ENCODE data around the gene NLGN1. TPM values are rescaled to one million over a fixed set of nuclear protein-coding genes. Genes with fewer than 3 reads are reported as not detected.
A peak's percentile ranks its signal among the peaks of the same experiment; 100 is the strongest.

NLGN1 gene
- total RNA-seq, 1 experiment from 2014 or later, result not detected

DNA sequence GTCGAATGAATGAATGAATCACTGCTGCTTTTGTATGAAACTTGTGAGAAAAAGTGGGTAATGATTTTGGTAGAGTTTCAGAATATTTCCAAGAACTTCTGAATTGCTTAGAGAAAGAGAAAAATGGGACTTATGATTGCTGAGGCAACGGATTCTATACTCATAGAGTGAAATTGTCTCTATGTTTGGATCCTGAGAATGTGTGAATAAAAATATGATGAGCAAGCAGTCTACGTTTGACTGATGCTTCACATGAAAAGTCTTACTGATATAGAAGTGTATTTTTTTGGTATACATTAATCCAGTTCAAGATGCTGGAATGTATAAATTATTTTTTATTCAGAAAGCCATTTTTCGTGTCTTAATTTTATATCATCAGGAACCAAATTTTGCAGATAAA, 441.1 kb downstream of the NLGN1 start:
- no peak for DNase-seq (ENCODE audit: low read depth)

- no peak for DNase-seq (ENCODE audit: low read depth)
These were observed 442.3 kb downstream of the NLGN1 start for GRCh38 chr3:173839859-173840258.

DNA sequence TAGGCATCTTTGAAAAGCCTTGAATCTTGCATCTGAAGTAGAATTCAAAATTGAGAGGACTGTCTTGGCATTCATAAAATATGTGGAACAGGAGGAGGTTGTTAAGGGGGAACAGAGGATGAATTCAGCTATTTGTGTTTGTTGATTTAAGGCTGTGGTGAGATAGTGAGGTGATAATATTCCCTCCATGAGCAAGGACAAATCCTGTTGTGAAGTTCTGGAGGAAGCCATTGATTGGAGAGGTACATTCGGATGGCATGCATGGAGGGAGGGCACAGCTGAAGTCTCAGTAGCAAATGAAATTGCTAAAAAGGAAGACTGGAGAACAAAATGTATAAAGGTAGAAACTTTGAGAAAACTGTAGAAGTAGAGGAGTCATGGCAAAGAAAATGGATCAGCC, 443.8 kb downstream of the NLGN1 start:
- DNase-seq (ENCODE audit: low read depth), result no peak

- DNase-seq (ENCODE audit: low read depth), result no peak
These were observed 445.5 kb downstream of the NLGN1 start for GRCh38 chr3:173843060-173843459.

DNA sequence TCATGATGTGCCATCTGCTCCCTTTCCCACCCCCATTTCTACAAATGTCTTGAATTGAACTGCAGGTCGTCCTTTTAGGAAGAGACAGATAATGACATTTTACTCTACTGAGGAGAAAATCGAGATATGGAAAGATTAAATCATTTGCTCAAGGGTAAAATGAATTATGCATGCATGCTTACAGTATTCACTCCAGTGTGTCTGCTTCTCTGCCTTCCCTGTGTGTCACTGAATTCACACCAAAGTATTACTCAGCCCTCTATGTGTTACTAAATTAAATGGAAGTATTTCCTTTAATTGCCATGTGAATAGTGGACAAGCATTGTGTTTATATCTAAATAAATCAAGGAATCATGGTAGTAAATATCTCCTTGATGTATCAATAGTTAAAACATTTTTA, 449.0 kb downstream of the NLGN1 start:
- no peak for DNase-seq (ENCODE audit: low read depth)

DNA sequence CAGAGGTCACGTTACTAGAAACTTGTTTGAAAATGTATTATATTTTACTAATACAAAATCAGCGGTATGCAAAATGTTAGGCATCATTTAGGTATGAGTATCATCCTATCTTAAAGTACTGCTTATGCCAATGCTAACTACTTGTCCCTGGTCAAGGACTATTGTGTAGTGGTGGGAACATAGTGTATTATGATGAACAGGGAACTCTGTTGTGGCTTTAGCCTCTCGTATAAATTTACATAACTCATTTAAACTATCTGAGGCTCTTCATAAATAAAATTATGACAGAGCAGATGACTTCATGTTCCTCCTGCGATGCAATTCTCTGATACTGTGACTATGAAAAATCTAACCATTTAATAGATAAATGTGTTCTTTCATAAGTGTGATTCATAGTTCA, 451.9 kb downstream of the NLGN1 start:
- DNase-seq (ENCODE audit: low read depth), result no peak

- no peak for DNase-seq (ENCODE audit: low read depth)
These were observed 459.6 kb downstream of the NLGN1 start for GRCh38 chr3:173857154-173857553.

- DNase-seq (ENCODE audit: low read depth), result no peak
These were observed 465.2 kb downstream of the NLGN1 start for GRCh38 chr3:173862701-173863100.

GRCh38 chr3:173863551-173863950, 466.0 kb downstream of the NLGN1 start:
- DNase-seq (ENCODE audit: low read depth), result no peak

DNA sequence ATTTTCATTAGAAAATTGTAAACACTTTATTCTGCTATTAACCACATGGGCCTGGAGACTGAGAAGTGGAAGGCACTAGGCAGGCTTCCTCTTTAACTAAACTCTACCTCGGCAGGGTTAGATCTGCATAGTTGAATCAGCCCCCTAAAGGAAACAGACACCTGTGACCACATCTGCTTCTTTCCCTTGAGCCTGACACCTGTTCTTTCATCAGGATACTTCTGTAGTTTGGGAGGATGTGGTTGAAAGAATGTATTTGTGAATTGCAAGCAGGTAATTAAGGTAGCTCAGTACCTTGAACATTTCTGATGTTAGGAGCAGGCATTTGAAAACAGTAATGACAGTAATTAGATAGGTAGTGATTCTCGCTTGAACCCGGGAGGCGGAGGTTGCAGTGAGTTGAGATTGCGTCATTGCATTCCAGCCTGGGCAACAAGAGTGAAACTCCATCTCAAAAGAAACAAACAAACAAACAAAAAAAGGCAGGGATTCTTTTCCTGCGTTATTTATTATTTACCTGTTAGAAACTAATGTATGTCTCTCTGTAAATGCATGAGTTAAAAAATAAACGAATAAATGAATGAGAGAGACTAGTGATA, 468.5 kb downstream of the NLGN1 start:
- DNase-seq (ENCODE audit: low read depth), result no peak

DNA sequence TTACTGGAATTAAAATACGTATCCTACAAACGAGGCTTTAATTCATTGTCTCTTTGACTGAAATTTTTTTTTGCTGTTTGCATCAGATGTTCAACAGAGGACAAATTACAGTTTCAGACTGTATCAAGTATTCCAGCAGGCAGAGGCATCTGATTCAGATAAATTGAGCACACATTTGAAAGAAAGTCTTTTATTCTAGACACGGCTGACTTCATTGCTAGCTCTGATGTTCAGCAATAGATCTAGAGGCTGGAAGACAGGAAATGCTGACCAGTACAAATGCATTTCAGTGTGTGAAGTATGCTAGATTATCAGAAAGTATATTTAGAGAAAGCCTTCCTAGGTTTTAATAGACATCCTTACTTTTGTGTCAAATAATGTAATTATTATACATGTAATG, 472.2 kb downstream of the NLGN1 start:
- no peak for DNase-seq (ENCODE audit: low read depth)

GRCh38 chr3:173870976-173871375, 473.4 kb downstream of the NLGN1 start:
- DNase-seq (ENCODE audit: low read depth), result no peak

GRCh38 chr3:173875790-173876189, 478.2 kb downstream of the NLGN1 start:
- DNase-seq (ENCODE audit: low read depth), result no peak

DNA sequence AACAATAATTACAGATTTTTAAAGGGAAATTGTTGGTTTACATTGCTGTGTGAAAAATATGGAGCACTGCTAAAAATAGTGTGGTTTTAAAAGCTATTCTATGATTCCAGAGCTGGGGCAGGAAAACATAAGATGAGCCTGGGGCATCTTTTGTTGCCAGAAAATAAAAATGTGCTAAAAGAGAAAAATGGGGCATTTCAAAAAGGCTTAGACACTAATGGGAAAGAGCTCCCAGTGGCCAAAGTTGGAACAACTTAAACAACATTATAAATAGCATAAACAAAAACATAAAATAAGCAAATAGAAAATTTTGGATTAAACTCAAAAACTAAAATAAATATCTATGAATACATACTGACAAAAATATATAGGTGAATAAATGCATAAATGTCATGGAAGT, 478.9 kb downstream of the NLGN1 start:
- DNase-seq (ENCODE audit: low read depth), result no peak

DNA sequence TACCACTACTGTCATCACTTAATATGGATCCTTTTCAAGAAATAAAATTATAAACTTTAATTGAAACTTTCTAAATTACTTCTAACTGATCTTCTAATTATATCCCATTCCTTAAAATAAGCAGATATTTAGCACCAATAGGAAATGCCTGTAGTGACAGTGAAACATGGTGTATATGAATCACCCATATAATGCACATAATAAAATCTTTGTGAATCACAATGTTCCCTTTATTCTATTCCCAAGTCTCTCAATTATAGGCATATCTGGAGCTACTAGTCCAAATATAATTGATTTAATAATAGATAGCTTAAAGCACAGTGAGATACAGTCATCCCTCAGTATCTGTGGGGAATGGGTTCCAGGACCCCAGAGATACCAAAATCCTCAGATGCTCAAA, 490.3 kb downstream of the NLGN1 start:
- DNase-seq (ENCODE audit: low read depth), result no peak

DNA sequence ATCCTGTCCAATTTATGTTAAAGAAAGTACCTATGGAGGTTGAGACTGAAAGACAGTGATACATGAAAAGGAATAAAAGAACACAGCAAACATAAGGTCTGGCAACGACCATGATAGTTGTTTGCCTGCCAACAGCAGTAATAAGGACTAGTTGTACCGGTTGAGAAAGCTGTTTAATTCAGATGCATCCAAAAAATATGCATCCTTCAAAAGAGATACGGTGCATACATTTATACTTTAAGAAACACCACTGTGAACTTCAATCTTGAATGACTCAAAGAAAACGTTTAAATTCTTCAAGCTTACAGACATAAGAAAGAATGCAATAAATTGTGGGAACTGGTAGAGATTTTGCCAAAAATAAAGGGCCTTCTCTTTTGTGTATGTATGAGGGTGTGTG, 492.1 kb downstream of the NLGN1 start:
- DNase-seq (ENCODE audit: low read depth), result no peak

GRCh38 chr3:173890091-173890490, 492.5 kb downstream of the NLGN1 start:
- no peak for DNase-seq (ENCODE audit: low read depth)

DNA sequence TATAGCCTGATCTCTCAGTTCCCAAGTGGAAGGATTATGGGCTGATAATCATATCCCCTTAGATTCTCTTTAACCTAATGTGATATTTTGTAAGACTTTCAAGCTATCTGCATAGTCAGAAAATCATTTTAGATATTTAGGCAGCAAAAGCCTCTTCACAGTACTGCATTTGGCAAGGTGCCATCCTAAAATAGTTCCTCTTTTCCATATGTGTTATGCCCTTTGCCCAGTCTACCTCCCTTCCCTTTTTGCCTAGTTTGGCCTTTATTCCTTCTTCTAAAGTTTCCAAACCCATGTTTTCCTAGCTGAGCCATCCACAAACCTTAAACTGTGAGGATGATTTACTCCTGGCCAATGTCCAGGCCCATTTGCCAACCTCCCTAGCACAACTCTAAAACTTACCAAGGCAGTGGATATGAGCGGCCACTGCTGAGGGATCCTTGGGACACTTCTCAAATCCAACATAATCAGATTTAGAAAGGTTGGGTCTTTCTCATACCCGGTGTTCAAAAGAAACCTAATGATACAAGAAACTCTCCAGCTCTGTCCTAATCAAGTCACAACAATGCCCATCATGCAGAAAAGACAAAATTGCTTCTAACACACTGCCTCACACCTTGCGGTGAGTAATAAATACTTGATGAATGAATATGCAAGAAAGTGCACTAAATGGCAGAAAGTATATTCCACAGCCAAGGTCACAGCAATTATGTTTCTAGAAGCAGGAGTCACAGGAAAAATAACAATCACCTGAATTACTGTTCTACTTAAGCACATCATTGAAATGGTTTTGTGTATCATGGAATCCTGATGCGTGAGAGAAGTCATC, 493.9 kb downstream of the NLGN1 start:
- no peak for DNase-seq (ENCODE audit: low read depth)

DNA sequence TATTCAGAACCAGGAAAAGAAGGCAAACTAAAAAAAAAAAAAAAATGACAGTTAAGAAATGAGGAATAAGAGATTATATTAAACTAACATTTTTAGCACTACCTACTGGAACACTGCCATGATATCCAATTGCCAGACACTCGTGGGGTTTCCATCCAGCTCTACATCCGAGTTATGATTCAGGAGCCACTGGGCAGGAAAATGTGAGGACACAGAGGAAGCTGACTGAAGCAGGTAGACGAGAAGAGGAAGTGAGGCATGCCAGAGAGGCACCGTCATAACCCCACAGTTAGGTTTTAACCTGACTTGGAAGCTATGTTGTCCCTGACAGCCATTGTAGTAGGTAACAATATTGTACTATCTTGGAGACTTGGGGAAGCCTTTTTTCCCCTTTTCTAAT, 495.0 kb downstream of the NLGN1 start:
- no peak for DNase-seq (ENCODE audit: low read depth)

DNA sequence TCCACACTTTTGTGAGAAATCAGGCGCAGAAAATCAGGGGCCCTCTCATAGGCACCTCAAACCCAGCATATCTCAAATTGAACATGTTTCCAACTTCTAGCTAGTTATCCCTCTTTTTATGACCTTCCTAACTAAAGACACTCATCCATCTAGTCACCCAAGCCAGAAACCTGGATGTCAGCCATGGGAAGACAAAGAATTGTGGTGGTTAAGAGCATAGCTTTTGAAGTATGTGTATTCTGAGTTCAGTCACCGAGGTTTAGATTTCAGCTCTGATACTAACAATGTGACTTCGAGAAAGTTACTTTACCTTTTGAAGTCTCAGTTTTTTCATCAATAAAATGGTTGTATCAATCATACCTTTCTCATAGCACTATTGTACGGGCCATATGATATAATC, 495.5 kb downstream of the NLGN1 start:
- peak; percentile 47 for DNase-seq (ENCODE audit: low read depth)

GRCh38 chr3:173893835-173894234, 496.3 kb downstream of the NLGN1 start:
- DNase-seq (ENCODE audit: low read depth), result no peak

DNA sequence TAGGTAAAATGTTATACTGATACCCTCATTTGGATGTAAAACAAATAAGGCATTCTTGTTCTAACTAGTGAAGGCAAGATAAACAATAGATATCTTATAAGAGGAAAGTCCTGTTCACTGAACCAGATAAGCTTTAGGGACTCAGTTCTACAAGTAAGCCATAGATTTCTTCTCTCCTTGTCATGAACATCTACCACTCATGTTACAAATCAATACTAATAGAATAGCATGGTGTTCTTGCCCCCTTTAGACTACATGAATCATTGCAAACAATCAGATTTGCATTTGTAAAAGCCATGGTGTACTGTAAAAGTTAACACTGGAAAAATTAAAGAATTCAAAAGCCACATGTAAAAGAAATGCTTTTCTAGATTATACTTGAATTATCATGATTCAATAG, 500.1 kb downstream of the NLGN1 start:
- no peak for DNase-seq (ENCODE audit: low read depth)

DNA sequence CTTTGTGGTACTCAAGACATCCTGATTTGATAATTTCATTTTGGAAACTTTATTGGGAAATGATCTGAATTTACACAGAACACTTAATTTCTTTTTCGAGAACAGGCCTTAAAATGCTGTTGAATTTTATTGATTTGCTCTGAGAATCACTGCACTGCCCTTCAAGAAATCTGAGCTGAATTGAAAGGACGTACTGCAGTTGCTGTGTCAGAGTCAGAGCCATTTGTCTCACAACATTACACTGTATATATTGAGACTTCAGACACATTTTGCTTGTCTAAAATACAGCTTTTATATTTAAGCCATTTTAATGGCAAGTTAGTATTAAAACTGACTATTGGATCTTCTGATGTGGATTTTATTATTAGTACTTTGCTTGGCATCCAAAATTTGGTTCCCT, 504.1 kb downstream of the NLGN1 start:
- DNase-seq (ENCODE audit: low read depth), result no peak

Measured in LHCN-M2 (cell line).